Fibroblast of villous mesenchyme (primary cell): Measurements from ENCODE around the gene ROCK2. TPM values are rescaled to one million over a fixed set of nuclear protein-coding genes. Genes with fewer than 3 reads are reported as not detected.

Experiments used
- DNase-seq: peaks from one replicate; pipeline ENCODE4 v3.0.0-alpha.2; 2010; ENCODE audit warnings: low read depth
- H3K4me3 ChIP-seq: 2 replicates; pipeline ENCODE4 v1.5.1; 2011; ENCODE audit warnings: low read depth, mild to moderate bottlenecking, low read length
- total RNA-seq: library from RNA; depleted of rRNA; stranded (reverse); fragments of >200 nt; gene quantifications from 2 replicates; pipeline ENCODE4 v1.2.3, GENCODE V29; 2012
- TF ChIP-seq, protein P1 (sequence below): IDR thresholded peaks from 2 replicates; pipeline ENCODE4 v1.5.1; 2012; ENCODE audit warnings: low read depth, mild to moderate bottlenecking, low read length; ENCODE audit not compliant: insufficient read depth

The ROCK2 gene
- total RNA-seq, 1 donor = 54.0 TPM

DNA sequence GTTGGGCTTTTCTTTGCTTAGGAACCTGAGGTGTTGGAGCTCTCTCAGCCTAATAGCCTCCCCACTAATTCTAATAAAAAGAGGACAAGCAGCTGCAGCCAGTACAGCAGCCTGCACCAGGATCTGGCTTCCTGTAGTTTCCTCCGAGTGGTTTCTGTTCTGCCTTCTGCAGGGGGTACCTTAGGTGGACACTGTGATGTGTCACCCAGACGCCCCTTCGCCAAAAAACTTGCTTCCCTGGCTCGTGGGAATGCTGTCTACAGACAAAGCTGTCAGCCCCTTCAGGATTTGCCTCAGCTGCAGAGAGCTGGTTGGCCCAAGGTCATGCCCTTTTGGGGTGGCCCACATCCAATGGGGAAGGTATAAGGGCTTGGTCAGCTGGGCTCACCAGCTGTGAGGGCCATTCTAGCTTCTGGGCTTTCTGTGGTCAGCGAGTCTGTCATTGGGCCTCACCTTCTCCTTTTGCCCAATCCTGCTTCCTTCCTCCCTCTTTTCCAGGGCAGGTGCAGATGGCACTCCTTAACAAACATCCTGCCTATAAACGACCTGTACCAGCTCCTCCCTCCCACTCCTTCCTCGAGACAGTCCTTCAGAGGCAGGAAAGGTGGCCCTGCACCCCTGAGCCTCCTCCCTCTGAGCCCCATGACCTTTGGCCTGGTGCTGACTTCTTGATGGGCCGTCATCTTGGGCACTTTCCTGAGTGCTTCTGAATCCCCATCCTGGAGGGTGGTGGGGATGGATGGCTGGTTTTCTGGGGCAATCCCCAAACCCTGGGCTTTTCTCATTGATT, 44.0 kb upstream of the ROCK2 start:
- TF ChIP-seq, protein P1, sequence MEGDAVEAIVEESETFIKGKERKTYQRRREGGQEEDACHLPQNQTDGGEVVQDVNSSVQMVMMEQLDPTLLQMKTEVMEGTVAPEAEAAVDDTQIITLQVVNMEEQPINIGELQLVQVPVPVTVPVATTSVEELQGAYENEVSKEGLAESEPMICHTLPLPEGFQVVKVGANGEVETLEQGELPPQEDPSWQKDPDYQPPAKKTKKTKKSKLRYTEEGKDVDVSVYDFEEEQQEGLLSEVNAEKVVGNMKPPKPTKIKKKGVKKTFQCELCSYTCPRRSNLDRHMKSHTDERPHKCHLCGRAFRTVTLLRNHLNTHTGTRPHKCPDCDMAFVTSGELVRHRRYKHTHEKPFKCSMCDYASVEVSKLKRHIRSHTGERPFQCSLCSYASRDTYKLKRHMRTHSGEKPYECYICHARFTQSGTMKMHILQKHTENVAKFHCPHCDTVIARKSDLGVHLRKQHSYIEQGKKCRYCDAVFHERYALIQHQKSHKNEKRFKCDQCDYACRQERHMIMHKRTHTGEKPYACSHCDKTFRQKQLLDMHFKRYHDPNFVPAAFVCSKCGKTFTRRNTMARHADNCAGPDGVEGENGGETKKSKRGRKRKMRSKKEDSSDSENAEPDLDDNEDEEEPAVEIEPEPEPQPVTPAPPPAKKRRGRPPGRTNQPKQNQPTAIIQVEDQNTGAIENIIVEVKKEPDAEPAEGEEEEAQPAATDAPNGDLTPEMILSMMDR = no peak
- no peak overlapping the region for H3K4me3 ChIP-seq
- no peak for DNase-seq

DNA sequence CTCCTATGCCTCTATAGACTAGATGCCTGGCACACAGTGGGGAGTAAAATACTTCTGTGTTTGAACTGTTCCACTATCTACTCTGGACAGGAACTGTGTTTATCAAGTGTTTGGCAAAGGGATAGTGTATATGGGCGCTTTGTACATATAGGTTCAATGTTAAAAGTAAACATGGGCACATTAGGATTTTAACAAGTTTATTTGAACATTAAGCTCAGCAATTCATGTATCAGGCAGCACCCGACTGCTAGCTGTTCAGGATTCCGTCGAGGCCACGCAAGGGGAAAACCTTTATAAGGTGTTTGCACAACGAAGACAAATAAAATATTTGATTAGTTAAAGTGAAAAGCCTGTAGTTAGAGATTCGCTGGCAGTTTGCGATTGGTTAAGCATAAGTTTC, 43.4 kb upstream of the ROCK2 start:
- no peak for DNase-seq
- TF ChIP-seq, protein P1 = no peak
- H3K4me3 ChIP-seq = no peak overlapping the region

DNA sequence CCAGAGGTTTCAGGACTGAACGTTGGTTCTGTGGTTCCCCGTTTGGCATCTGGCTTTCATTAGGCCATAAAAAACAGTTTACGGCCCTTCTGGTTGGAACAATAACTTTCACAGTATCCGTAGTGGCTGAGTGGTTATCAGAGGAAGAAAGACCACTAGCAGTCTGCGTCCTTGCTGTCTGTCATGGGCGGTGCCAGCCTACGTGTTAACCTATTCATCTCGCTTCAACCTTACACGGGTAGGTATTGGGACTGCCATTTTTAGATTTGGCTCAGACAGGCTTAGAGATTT, 42.6 kb upstream of the ROCK2 start:
- DNase-seq = peak; percentile 95

DNA sequence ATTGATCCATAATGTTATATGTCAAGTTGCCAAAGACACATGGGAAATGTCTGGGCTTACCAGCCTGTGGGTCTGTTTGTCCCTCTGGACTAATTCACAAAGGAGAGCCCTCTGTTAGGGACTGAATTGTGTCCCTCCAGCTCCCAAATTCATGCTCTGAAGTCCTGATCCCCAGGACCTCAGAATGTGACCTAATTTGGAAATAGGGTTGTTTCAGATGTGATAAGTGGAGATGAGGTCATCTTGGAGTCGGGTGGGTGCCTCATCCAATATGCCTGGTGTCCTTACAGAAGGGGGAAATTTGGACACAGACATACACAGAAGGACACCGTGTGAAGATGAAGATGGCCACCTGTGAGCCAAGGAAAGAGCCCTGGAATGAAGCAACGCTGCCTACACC, 41.4 kb upstream of the ROCK2 start:
- DNase-seq = no peak
- TF ChIP-seq, protein P1 = no peak
- no peak overlapping the region for H3K4me3 ChIP-seq

More for the DNA sequence above, 42.6 kb upstream of the ROCK2 start:
- TF ChIP-seq, protein P1 = no peak
- no peak overlapping the region for H3K4me3 ChIP-seq

DNA sequence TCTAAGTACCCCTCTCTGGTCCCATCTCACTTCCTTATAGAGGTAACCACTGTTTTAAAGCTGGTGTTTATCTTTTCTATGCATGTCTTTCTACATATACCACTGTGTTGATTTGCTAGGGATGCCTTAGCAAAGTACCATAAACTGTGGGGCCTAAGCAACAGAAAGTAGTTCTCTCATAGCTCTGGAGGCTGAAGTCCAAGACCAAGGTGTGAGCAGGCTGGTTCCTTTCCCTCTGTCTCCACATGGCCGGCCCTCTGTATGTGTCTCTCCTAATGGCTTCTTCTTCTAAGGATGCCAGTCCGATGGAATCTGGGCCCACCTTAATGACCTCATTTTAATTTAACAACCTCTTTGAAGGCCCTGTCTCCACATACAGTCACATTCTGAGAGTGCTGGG, 40.8 kb upstream of the ROCK2 start:
- no peak overlapping the region for H3K4me3 ChIP-seq
- no peak for DNase-seq
- TF ChIP-seq, protein P1 = no peak

DNA sequence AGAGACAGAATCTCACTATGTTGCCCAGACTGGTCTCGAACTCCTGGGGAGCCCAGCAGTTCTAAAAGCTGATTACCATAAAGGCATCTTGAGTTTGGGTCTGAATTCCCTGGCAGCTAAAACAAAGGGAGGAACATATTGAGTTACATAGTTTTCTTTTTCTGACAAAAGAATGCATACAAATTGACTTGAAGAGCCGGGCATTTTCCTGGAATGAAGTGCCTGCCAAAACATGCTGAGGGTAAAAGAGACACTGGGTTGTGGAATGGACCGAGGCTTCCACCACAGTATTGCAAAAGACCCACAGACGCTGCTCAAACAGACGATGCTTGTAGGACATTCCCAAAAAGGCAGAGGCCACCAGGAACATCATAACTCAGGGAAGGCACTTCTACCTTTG, 35.1 kb upstream of the ROCK2 start:
- DNase-seq = peak; percentile 56
- TF ChIP-seq, protein P1 = no peak
- H3K4me3 ChIP-seq = no peak overlapping the region
